GM10266 (cell line): ENCODE data around the gene TRMT1L.

Experiments
- DNase-seq: peaks from one replicate; pipeline ENCODE4 v3.0.0; 2012; ENCODE audit errors: extremely low spot score
- CTCF ChIP-seq: IDR thresholded peaks from 2 replicates; pipeline ENCODE4 v1.5.1; 2012; ENCODE audit warnings: mild to moderate bottlenecking, low read depth; ENCODE audit not compliant: control insufficient read depth, insufficient read depth; ENCODE audit errors: missing control alignments

TRMT1L gene

GRCh38 chr1:185074307-185074706 is 82.4 kb downstream of the TRMT1L start:
- DNase-seq = no peak
- no peak for TF ChIP-seq CTCF

DNA sequence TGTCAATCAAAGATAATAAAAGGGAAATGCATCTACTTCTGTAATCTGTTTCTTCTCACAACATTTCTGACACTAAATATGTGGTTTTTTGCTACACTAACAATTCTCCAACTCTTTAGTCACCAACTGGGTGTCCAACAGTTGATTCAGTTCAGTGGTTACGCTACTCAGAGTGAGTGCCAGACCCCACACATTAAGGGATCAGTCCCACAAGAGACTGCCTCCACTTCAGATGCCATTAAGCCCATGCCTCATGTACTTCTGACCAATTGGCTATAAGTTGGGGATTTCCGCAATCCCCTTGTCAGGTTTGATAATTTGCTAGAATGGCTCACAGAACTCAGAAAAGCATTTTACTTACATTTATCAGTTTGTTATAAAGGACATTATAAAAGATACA is 83.0 kb downstream of the TRMT1L start:
- TF ChIP-seq CTCF = no peak
- DNase-seq = no peak

- no peak for DNase-seq
- TF ChIP-seq CTCF = no peak
These were observed 86.7 kb downstream of the TRMT1L start for GRCh38 chr1:185070051-185070450.

DNA sequence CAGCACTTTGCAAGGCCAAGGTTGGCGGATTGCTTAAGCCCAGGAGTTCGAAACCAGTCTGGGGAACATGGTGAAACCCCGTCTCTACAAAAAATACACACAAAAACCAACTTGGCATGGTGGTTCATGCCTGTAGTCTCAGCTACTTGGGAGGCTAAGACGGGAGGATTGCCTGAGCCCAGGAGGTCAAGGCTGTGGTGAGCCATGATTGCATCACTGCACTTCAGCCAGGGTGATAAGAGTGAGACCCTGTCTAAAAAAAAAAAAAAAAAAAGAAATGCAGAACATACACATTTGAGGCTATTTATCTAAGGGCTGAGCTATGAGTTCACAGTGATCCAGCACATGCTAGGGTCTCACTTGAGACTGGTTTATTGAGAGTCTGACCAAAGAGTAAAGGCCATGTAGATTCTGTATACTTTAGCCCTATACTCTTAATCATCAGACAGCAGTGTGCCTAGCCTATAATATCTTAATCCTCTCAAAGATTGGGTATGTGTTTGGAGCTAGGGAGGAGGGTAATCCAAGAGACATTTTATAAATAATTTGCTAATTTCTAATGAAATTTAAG is 87.5 kb downstream of the TRMT1L start:
- DNase-seq = no peak
- TF ChIP-seq CTCF = no peak

- DNase-seq = no peak
- no peak for TF ChIP-seq CTCF
These were observed 88.4 kb downstream of the TRMT1L start for GRCh38 chr1:185068341-185068740.
